T-helper 17 cell (primary cell): ENCODE measurements around the gene ASRGL1. TPM values are rescaled to one million over a fixed set of nuclear protein-coding genes. Genes with fewer than 3 reads are reported as not detected.
"Not testable (repeated sequence)": the region's sequence is repeated elsewhere in the genome, so short reads cannot be mapped to it uniquely, and the experiment has no call there.

Experiments used
- ATAC-seq: fragments of 150-1000 bp; cut with Tn5 transposase; 2 replicates; pipeline ENCODE4 v1.10.0; 2021; ENCODE audit warnings: mild to moderate bottlenecking, moderate library complexity
- DNase-seq, 3 donors: peaks; one replicate each; pipeline versions ENCODE4 v3.0.0 to v3.0.0-alpha.2; 2020 to 2021
- H3K9me3 ChIP-seq: one replicate; pipeline ENCODE4 v1.7.0; 2013; ENCODE audit warnings: low read length, mild to moderate bottlenecking; ENCODE audit not compliant: control insufficient read depth, poor library complexity, severe bottlenecking
- H3K27ac Mint-ChIP-seq: one replicate; pipeline ENCODE4 v1.8.0; 2022; ENCODE audit warnings: mild to moderate bottlenecking, moderate library complexity, mixed read lengths
- H3K27me3 Mint-ChIP-seq: one replicate; pipeline ENCODE4 v1.8.0; 2022; ENCODE audit warnings: mixed read lengths
- H3K36me3 Mint-ChIP-seq: one replicate; pipeline ENCODE4 v1.8.0; 2022; ENCODE audit warnings: low read depth, mixed read lengths
- H3K4me1 Mint-ChIP-seq: one replicate; pipeline ENCODE4 v1.8.0; 2022; ENCODE audit warnings: mild to moderate bottlenecking, mixed read lengths
- H3K4me3 Mint-ChIP-seq: one replicate; pipeline ENCODE4 v1.8.0; 2022; ENCODE audit warnings: mild to moderate bottlenecking, moderate library complexity, mixed read lengths
- total RNA-seq, 4 donors: library from RNA in 2 of 4; stranded (reverse) in 2 of 4; gene quantifications; one replicate each; pipeline ENCODE4 v1.2.3 and lab custom pipeline; 2022 to 2026

Gene ASRGL1
- total RNA-seq, 2 donors from 2014 or later: 0.75 to 0.89 TPM

DNA sequence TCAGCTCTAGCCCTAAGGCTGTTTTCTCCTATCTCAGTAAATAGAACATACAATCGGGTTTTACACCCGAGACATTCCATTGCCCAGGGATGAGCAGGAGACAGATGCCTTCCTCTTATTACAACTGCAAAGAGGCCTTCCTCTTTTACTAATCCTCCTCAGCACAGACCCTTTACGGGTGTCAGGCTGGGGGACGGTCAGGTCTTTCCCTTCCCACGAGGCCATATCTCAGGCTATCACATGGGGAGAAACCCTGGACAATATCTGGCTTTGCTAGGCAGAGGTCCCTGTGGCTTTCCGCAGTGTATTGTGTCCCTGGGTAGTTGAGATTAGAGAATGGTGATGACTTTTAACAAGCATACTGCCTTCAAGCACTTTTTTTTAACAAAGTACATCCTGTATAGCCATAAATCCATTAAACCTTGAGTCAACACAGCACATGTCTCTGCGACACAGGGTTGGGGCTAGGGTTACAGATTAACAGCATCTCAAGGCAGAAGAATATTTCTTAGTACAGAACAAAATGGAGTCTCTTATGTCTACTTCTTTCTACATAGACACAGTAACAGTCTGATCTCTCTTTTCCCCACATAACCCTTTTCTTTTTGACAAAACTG, 31.7 kb downstream of the ASRGL1 start:
- not testable (repeated sequence) for H3K27ac Mint-ChIP-seq, H3K9me3 ChIP-seq, ATAC-seq, H3K4me1 Mint-ChIP-seq, H3K4me3 Mint-ChIP-seq, H3K27me3 Mint-ChIP-seq, DNase-seq, H3K36me3 Mint-ChIP-seq

DNA sequence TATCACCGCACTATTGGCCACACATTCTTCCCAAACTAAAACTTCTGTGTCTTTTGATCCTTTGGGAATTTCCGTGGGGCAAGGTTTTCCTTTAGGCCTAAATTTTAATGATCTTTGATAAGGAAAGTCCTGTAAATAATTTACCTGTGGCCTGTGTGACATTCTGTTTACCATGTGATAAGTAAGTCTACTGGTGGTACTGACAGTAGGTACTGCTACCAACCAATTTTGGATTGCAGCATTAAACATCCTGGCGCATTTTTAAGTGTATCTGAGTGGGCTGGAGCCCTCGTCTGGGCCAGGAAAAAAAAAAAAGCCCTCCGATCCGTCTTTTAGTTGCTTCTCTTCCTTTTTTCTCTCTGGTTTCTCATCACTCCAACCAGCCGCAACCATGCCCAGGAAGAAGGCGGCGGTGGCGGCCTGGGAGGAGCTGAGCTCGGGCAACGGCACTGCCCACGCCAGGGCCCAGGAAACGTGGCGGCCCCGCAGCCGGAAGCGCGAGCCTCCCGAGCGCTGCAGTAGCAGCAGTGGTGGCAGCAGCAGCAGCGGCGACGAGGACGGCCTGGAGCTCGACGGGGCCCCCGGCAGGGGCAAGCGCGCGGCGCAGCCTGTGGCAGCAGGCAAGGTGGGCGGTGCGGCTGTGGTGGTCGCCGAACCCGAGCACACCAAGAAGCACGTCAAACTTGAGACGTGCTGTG, 33.6 kb downstream of the ASRGL1 start:
- Mint-ChIP-seq H3K27ac (peak overlapping the region; percentile 67), H3K4me3 (peak overlapping the region; percentile 66), H3K36me3 (no peaks in the 10 kb centered on the region), H3K4me1 (peaks cover 2% of the 10 kb centered on the region), H3K27me3 (peaks cover 8% of the 10 kb centered on the region)
- DNase-seq (peak in 1 of 3 donors; percentile 27), ATAC-seq (peak; percentile 87)
- no peaks in the 10 kb centered on the region for H3K9me3 ChIP-seq

GRCh38 chr11:62372871-62373270, 35.6 kb downstream of the ASRGL1 start:
- H3K9me3 ChIP-seq: no peaks in the 10 kb centered on the region
- no peak for DNase-seq
- H3K4me1 Mint-ChIP-seq: peaks cover 2% of the 10 kb centered on the region
- peak overlapping the region; percentile 39 for H3K27ac Mint-ChIP-seq
- H3K36me3 Mint-ChIP-seq: no peaks in the 10 kb centered on the region
- ATAC-seq: no peak
- H3K27me3 Mint-ChIP-seq: peaks cover 8% of the 10 kb centered on the region
- H3K4me3 Mint-ChIP-seq: no peak overlapping the region

DNA sequence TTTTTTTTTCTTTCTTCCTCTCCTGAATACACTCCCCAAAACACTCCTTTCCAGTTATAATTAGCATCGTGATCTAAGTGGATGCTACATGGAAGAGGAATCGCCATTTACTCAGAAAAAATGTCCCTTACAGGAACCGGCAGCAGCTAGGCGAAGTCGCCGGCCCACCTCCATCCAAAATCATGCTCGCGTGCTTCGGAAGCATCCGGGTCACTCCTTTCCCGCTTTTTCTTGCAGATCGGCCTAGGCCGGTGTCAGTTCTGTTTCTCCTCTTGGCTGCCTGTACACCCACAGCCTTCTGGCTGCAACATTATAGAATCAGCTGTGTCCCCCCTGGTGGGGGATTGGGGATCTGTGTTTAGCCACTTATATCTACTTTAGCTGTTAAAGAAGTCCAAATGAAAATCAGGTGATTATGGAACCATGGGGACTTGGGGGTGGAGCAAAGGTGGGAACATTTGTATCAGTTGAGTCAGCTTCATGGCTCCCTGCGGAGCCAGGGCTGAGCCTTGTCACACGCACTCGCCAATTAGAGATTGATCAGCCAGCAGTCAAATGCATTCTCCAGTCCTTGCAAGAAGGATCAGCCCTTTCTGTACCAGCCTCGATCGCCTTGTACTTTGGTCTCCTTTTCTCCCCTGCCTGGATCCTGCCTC, 36.3 kb downstream of the ASRGL1 start:
- Mint-ChIP-seq H3K36me3 (no peaks in the 10 kb centered on the region), H3K4me1 (peaks cover 2% of the 10 kb centered on the region), H3K4me3 (no peak overlapping the region), H3K27ac (peak overlapping the region; percentile 39), H3K27me3 (peaks cover 8% of the 10 kb centered on the region)
- ATAC-seq (no peak), DNase-seq (no peak)
- H3K9me3 ChIP-seq: no peaks in the 10 kb centered on the region

GRCh38 chr11:62374801-62375200, 37.6 kb downstream of the ASRGL1 start:
- Mint-ChIP-seq H3K4me3 (no peak overlapping the region), H3K27me3 (peaks cover 12% of the 10 kb centered on the region), H3K36me3 (no peaks in the 10 kb centered on the region), H3K4me1 (peaks cover 5% of the 10 kb centered on the region), H3K27ac (no peak overlapping the region)
- ATAC-seq (no peak), DNase-seq (no peak)
- H3K9me3 ChIP-seq: no peaks in the 10 kb centered on the region

DNA sequence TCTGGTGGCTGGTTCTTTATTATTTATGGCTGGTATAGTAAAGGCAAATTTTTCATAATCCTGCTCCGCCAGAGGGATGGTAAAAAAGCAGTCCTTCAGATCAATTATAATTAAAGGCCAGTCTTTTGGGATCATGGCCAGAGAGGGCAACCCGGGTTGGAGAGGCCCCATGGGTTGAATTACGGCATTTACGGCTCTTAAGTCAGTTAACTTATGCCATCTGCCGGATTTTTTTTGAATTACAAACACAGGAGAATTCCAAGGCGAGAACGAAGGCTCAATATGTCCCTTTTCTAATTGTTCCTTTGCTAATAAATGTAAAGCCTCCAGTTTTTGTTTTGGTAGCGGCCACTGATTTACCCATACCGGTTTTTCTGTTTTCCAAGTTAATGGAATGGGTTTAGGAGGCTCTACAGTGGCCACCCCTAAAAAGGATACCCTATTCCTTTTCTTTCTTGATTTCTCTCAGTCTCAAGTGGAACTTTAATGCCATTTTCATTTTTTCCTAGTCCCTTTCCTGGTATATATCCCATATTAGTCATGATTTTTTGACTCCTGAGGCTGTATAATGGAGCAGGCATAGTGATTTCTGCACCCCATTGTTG, 41.3 kb downstream of the ASRGL1 start:
- not testable (repeated sequence) for H3K4me3 Mint-ChIP-seq, H3K27ac Mint-ChIP-seq, DNase-seq

GRCh38 chr11:62379586-62379985, 42.3 kb downstream of the ASRGL1 start:
- Mint-ChIP-seq H3K4me1 (peaks cover 12% of the 10 kb centered on the region), H3K27me3 (peaks cover 15% of the 10 kb centered on the region)
- H3K9me3 ChIP-seq, DNase-seq, H3K36me3 Mint-ChIP-seq, H3K4me3 Mint-ChIP-seq, H3K27ac Mint-ChIP-seq, ATAC-seq: not testable (repeated sequence)

More for the DNA sequence above, 41.3 kb downstream of the ASRGL1 start:
- Mint-ChIP-seq H3K27me3 (peaks cover 17% of the 10 kb centered on the region), H3K4me1 (peaks cover 12% of the 10 kb centered on the region)
- not testable (repeated sequence) for H3K36me3 Mint-ChIP-seq, H3K9me3 ChIP-seq, ATAC-seq

GRCh38 chr11:62380821-62381245, 43.6 kb downstream of the ASRGL1 start:
- not testable (repeated sequence) for H3K27me3 Mint-ChIP-seq, H3K9me3 ChIP-seq, H3K27ac Mint-ChIP-seq, H3K36me3 Mint-ChIP-seq, H3K4me3 Mint-ChIP-seq
- peak; percentile 89 for ATAC-seq
- peak in 1 of 3 donors; percentile 16 for DNase-seq
- H3K4me1 Mint-ChIP-seq: peaks cover 12% of the 10 kb centered on the region

DNA sequence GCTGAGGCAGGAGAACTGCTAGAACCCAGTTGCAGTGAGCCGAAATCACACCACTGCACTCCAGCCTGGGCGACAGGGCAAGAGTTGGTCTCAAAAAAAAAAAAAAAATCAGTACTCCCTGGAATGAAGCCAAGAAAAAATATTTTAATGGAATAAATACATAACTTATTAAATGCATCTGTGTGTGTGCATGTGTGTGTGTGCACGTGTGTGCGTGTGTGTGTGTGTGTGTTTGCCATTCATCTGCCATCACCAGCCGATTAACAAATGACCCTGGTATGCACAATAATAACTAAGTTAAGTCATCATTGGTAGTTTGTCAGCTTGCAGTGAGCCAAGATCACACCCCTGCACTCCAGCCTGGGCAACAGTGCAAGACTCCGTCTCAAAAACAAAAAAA, 46.6 kb downstream of the ASRGL1 start:
- H3K4me3 Mint-ChIP-seq: no peak overlapping the region
- H3K4me1 Mint-ChIP-seq: peaks cover 15% of the 10 kb centered on the region
- DNase-seq (no peak), ATAC-seq (no peak)
- no peaks in the 10 kb centered on the region for H3K36me3 Mint-ChIP-seq
- no peaks in the 10 kb centered on the region for H3K9me3 ChIP-seq
- peaks cover 6% of the 10 kb centered on the region for H3K27me3 Mint-ChIP-seq
- no peak overlapping the region for H3K27ac Mint-ChIP-seq

GRCh38 chr11:62386083-62386482, 48.8 kb downstream of the ASRGL1 start:
- not testable (repeated sequence) for H3K4me3 Mint-ChIP-seq, H3K27ac Mint-ChIP-seq, H3K4me1 Mint-ChIP-seq, H3K9me3 ChIP-seq, H3K36me3 Mint-ChIP-seq, DNase-seq, H3K27me3 Mint-ChIP-seq
- ATAC-seq: peak; percentile 87

DNA sequence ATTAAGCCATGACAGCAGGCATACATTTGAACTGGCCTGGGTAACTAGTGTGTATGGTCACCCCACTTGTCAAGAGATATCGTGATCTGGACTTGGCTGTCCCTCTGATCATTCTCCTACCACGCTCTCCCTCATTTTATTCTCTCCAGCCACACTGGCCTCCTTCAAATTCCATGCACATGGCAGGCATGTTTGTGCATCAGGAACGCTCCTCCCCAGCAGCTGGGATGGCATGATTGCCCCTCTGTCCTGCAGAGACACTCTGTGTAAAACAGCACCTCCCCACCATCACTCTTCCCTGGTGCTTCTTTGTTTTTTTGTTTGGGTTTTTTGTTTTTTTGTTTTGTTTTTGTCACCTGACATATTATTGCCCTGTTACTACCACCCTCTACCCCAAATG, 50.1 kb downstream of the ASRGL1 start:
- Mint-ChIP-seq H3K4me3 (no peak overlapping the region), H3K27ac (no peak overlapping the region), H3K36me3 (no peaks in the 10 kb centered on the region), H3K4me1 (peaks cover 4% of the 10 kb centered on the region), H3K27me3 (no peaks in the 10 kb centered on the region)
- no peaks in the 10 kb centered on the region for H3K9me3 ChIP-seq
- DNase-seq (no peak), ATAC-seq (no peak)

- ATAC-seq (no peak), DNase-seq (no peak)
- Mint-ChIP-seq H3K27ac (no peak overlapping the region), H3K4me3 (no peak overlapping the region), H3K27me3 (no peaks in the 10 kb centered on the region), H3K36me3 (no peaks in the 10 kb centered on the region), H3K4me1 (peaks cover 4% of the 10 kb centered on the region)
- H3K9me3 ChIP-seq: no peaks in the 10 kb centered on the region
Observed at GRCh38 chr11:62388999-62389398, 51.8 kb downstream of the ASRGL1 start.

DNA sequence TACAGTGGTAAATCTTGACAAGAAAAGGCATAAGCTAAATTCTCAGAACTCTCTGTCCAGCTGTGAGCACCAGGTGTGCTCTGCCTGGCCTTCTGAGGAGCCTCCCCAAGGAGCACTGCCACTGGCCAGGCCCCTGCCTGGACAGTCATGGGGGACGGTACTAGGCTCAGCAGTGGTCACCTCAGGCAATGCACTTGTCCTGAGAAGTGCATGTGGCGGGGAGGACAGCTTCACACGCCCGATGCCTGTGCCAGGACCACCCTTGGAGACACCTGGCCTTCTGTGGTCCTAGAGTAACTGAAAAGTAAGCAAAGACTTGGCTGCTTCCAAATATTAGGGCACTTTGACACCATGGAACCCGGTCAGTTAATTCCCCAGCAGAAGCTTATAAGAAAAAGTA, 53.0 kb downstream of the ASRGL1 start:
- Mint-ChIP-seq H3K4me1 (peaks cover 6% of the 10 kb centered on the region), H3K27ac (no peak overlapping the region), H3K27me3 (no peaks in the 10 kb centered on the region), H3K4me3 (no peak overlapping the region), H3K36me3 (no peaks in the 10 kb centered on the region)
- ATAC-seq (no peak), DNase-seq (no peak)
- H3K9me3 ChIP-seq: no peaks in the 10 kb centered on the region
